Ascending aorta (tissue), 2 donors: ENCODE measurements around the gene MYL11. TPM values are rescaled to one million over a fixed set of nuclear protein-coding genes. Genes with fewer than 3 reads are reported as not detected.

Experiments used
- DNase-seq, 2 donors: peaks; one replicate each; pipeline ENCODE4 v3.0.0-alpha.2; 2019; ENCODE audit warnings: low spot score in 2 of 2
- H3K27ac ChIP-seq, 2 donors: fragments of 200-600 bp; sonication (generic); one replicate each; pipeline ENCODE4 v1.5.1; 2016 to 2017; ENCODE audit warnings: mild to moderate bottlenecking in 1 of 2
- H3K27me3 ChIP-seq: fragments of 200-600 bp; sonication (generic); one replicate; pipeline ENCODE4 v1.5.1; 2017
- H3K36me3 ChIP-seq, 2 donors: fragments of 200-600 bp; sonication (generic); one replicate each; pipeline ENCODE4 v1.5.1; 2016
- H3K4me1 ChIP-seq, 2 donors: fragments of 200-600 bp; sonication (generic); one replicate each; pipeline ENCODE4 v1.5.1; 2016 to 2017; ENCODE audit warnings: mild to moderate bottlenecking in 1 of 2
- H3K4me3 ChIP-seq, 2 donors: fragments of 200-600 bp; sonication (generic); one replicate each; pipeline ENCODE4 v1.5.1; 2016 to 2017; ENCODE audit warnings: mild to moderate bottlenecking in 1 of 2
- H3K9me3 ChIP-seq, 2 donors: fragments of 200-600 bp; sonication (generic); one replicate each; pipeline ENCODE4 v1.5.1; 2016
- CTCF ChIP-seq, 3 experiments: fragments of 200-600 bp in 2 of 3; fragments of 450-650 bp in 1 of 3; sonication (generic) in 2 of 3; IDR thresholded peaks; one replicate each; pipeline ENCODE4 v1.5.1; 2016 to 2019; ENCODE audit warnings: antibody characterized with exemption in 3 of 3, mild to moderate bottlenecking in 1 of 3, moderate library complexity in 1 of 3
- intact Hi-C: fragments of 100-400 bp; cut with DNase I; formaldehyde crosslinking; loops from one replicate; pipeline ENCODE4 v1.15.1; 2023
- total RNA-seq: library from RNA; depleted of rRNA; stranded (reverse); fragments of >200 nt; gene quantifications from one replicate; pipeline ENCODE4 v1.1.0, GENCODE V29; 2016

The MYL11 gene
- total RNA-seq, 1 donor from 2014 or later, result not detected

GRCh38 chr16:30367349-30368009, 7.1 kb upstream of the MYL11 start:
- intact Hi-C loops, result no loop called here
- Histone ChIP-seq H3K4me3 (peak overlapping the region; percentile 78 to 82), H3K36me3 (peaks cover 18 to 28% of the 10 kb centered on the region in 2 donors), H3K27ac (peak overlapping the region in 1 of 2 donors; percentile 45), H3K9me3 (no peaks in the 10 kb centered on the region), H3K27me3 (no peaks in the 10 kb centered on the region), H3K4me1 (peaks cover 13 to 26% of the 10 kb centered on the region in 2 donors)
- TF ChIP-seq CTCF (IDR thresholded peaks at IDR 0.05), result no peak
- DNase-seq, result no peak

- Histone ChIP-seq H3K9me3 (no peaks in the 10 kb centered on the region), H3K36me3 (peaks cover 14 to 25% of the 10 kb centered on the region in 2 donors), H3K4me1 (peaks cover 13 to 26% of the 10 kb centered on the region in 2 donors), H3K27ac (peak overlapping the region; percentile 10 to 58), H3K27me3 (no peaks in the 10 kb centered on the region), H3K4me3 (peak overlapping the region; percentile 78 to 82)
- intact Hi-C loops, result no loop called here
- DNase-seq, result no peak
- TF ChIP-seq CTCF (IDR thresholded peaks at IDR 0.05), result no peak
Observed at GRCh38 chr16:30368122-30368791, 6.3 kb upstream of the MYL11 start.

- no peaks in the 10 kb centered on the region for H3K9me3 ChIP-seq
- intact Hi-C loops, result no loop called here
- peak overlapping the region; percentile 58 to 69 for H3K27ac ChIP-seq
- no peaks in the 10 kb centered on the region for H3K27me3 ChIP-seq
- H3K36me3 ChIP-seq, result peaks cover 14 to 21% of the 10 kb centered on the region in 2 donors
- peaks cover 13 to 26% of the 10 kb centered on the region in 2 donors for H3K4me1 ChIP-seq
- H3K4me3 ChIP-seq, result peak overlapping the region; percentile 78 to 82
- no peak for TF ChIP-seq CTCF (IDR thresholded peaks at IDR 0.05)
- no peak for DNase-seq
Observed at GRCh38 chr16:30368792-30369090, 5.9 kb upstream of the MYL11 start.

DNA sequence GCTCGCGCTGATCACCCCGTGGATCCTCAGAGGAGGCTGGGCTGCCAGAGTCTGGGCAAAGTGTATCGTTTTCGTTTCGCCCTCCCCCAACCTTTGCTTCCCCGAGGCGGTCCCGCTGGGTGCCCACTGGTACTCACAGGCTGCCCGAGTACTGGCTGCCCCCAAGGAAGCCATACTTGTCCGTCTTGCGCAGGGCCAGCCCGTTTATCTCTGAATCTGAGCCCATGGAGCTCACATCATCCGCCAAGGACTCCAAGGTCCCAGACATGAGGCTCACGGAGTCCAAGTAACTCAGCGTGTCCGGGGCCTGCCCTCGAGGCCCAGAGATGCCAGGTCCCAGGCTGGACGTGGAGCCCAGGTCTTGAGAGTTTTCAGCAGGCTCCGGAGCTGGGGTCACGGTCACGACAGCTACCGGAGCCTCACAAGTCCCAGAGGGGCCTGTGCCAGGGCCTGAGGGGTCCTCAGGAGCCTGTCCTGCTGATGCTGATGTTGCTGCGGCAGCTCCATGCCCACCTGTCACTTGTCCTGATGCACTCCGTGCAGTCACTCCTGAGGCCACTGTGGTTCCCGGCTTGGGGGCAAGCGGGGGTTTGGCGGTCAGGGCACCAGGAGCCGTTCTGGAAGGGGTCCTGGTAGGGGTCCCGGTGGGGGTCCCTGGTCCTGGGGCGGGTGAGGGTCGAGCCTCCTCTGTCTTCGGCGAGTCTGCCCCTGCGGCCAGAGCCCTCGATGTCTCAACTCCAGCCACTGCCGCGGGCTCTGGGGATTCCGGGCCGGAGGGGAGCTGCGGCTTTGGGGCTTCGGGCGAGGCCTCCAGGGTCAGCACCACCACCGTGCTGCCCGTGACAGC, 5.3 kb upstream of the MYL11 start:
- TF ChIP-seq CTCF (IDR thresholded peaks at IDR 0.05), result no peak
- intact Hi-C loops, result no loop called here
- H3K4me1 ChIP-seq, result peaks cover 13 to 26% of the 10 kb centered on the region in 2 donors
- H3K4me3 ChIP-seq, result peak overlapping the region; percentile 78 to 82
- H3K27me3 ChIP-seq, result no peaks in the 10 kb centered on the region
- H3K27ac ChIP-seq, result peak overlapping the region; percentile 58 to 69
- DNase-seq, result no peak
- H3K9me3 ChIP-seq, result no peaks in the 10 kb centered on the region
- peaks cover 14 to 16% of the 10 kb centered on the region in 2 donors for H3K36me3 ChIP-seq

- Histone ChIP-seq H3K27ac (peak overlapping the region; percentile 58 to 69), H3K27me3 (no peaks in the 10 kb centered on the region), H3K4me3 (peak overlapping the region; percentile 78 to 82), H3K4me1 (peaks cover 13 to 26% of the 10 kb centered on the region in 2 donors), H3K36me3 (peaks cover 8 to 9% of the 10 kb centered on the region in 2 donors), H3K9me3 (no peaks in the 10 kb centered on the region)
- TF ChIP-seq CTCF (IDR thresholded peaks at IDR 0.05), result peak in 1 of 3 experiments; percentile 45
- DNase-seq, result no peak
- intact Hi-C loops, result loop anchor here (1.0 to 10.0 kb wide), 9 partner anchors 8 to 555 kb away; partner anchors contain the start of genes ALDOA, CD2BP2, FBRS and PAGR1
Observed at GRCh38 chr16:30369938-30370455, 4.6 kb upstream of the MYL11 start.
